AG04449 (cell line): Measurements from ENCODE around the gene ZFHX2.
"Not testable (repeated sequence)": the region's sequence is repeated elsewhere in the genome, so short reads cannot be mapped to it uniquely, and the experiment has no call there.

Source experiments
- CTCF ChIA-PET: fragments of 350-600 bp; formaldehyde crosslinking; extraction: SDS; loops from one replicate; lab custom pipeline; 2021; ENCODE audit warnings: antibody characterized with exemption; lab: Yijun Ruan, JAX
- POLR2A ChIA-PET: fragments of 400-600, 350-600 bp; formaldehyde crosslinking; extraction: SDS; loops from one replicate; lab custom pipeline; 2020; ENCODE audit warnings: antibody characterized with exemption, inconsistent platforms; lab: Yijun Ruan, JAX
- DNase-seq: peaks from one replicate; pipeline ENCODE4 v3.0.0-alpha.2; 2010; ENCODE audit warnings: low read depth, low spot score
- H3K4me3 ChIP-seq: 2 replicates; pipeline ENCODE4 v1.5.1; 2011; ENCODE audit warnings: low read depth, mild to moderate bottlenecking, control low read depth, low read length
- TF ChIP-seq, protein P1 (sequence below): IDR thresholded peaks from one replicate; pipeline ENCODE4 v1.5.1; 2011; ENCODE audit warnings: mild to moderate bottlenecking, moderate library complexity, low read length, control low read depth, inconsistent platforms; ENCODE audit not compliant: insufficient read depth; ENCODE audit errors: missing control alignments

The ZFHX2 gene

GRCh38 chr14:23540141-23540469 lies 11.5 kb downstream of the ZFHX2 start:
- POLR2A ChIA-PET, result no interaction called here
- no peak for DNase-seq
- no peak overlapping the region for H3K4me3 ChIP-seq
- CTCF ChIA-PET, result interaction anchor here (0.9 to 7.3 kb wide), 9 partner anchors 10 to 63 kb away, joined by 4 to 72 read pairs (median 14); partner anchors contain the start of genes AP1G2, THTPA and ZFHX2
- TF ChIP-seq, protein P1, sequence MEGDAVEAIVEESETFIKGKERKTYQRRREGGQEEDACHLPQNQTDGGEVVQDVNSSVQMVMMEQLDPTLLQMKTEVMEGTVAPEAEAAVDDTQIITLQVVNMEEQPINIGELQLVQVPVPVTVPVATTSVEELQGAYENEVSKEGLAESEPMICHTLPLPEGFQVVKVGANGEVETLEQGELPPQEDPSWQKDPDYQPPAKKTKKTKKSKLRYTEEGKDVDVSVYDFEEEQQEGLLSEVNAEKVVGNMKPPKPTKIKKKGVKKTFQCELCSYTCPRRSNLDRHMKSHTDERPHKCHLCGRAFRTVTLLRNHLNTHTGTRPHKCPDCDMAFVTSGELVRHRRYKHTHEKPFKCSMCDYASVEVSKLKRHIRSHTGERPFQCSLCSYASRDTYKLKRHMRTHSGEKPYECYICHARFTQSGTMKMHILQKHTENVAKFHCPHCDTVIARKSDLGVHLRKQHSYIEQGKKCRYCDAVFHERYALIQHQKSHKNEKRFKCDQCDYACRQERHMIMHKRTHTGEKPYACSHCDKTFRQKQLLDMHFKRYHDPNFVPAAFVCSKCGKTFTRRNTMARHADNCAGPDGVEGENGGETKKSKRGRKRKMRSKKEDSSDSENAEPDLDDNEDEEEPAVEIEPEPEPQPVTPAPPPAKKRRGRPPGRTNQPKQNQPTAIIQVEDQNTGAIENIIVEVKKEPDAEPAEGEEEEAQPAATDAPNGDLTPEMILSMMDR, result no peak

DNA sequence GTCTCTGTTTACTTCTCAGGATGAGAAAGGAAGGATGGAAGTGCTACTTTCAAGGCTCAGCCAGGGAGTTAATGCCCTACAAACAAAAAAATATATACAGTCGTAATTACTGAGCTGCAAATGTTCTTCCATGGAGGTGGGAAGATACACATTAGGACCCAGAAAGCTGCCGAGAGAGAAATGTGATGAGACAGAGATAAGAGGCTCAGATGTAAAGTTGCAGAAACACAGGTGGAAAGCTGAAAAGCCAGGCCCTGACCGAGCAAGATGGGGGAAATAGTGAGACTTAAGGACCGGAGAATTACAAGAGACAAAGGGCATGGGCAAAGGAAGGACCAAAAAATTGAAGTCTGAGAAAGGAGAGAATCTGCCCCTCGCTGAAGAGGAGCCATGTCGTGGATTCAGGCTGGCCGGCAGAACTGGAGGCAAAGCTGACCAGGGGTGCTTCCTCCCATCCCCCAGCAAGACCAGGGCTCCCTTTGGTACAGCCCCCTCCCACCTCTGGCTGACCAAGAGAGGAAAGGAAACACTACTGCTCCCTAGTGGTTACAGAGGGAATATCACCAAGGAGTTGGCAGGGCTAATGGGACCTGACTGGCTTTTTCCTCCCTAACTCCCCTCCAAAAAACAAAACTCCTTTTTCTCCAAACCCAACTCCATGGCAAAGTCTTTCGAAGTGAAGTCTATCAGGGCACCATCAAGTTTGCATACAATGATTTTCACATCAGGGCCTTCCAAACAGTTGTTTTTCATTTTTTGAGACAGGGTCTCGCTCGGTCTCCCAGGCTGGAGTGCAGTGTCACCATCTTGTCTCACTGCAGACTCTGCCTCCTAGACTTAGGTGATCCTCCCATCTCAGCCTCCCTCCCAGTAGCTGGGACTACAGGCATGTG lies 12.1 kb downstream of the ZFHX2 start:
- no peak overlapping the region for H3K4me3 ChIP-seq
- ChIA-PET POLR2A (interaction anchor here (1.0 to 1.1 kb wide), 2 partner anchors 16 to 155 kb away, joined by 3 read pairs; no protein-coding TSS in a partner anchor), CTCF (interaction anchor here (0.8 to 7.3 kb wide), 11 partner anchors 10 to 62 kb away, joined by 3 to 72 read pairs (median 11); partner anchors contain the start of genes AP1G2, THTPA and ZFHX2)
- no peak for DNase-seq
- TF ChIP-seq, protein P1, result peak; percentile 64

DNA sequence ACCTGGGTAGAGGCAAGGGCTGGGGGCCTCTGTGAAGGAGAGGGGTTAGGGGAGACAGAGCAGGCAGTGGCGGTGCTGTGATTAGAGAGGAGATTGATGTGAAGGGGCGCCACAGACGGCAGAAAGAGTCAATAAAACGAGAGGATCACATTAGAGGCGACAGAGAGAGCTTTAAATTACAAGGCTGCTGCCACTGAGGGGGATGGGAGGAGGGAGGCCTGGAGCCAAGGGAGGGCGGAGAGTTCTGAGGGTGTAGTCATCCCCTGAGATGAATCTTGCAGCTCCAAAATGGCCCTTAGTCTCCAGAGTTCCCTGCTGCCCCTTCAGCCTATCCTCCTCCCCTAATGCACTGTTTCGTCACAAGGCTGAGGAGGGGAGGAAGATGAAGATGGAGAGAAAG lies 12.8 kb downstream of the ZFHX2 start:
- TF ChIP-seq, protein P1, result no peak
- DNase-seq, result no peak
- ChIA-PET CTCF (interaction anchor here (0.8 to 7.3 kb wide), 11 partner anchors 9 to 68 kb away, joined by 3 to 72 read pairs (median 11); partner anchors contain the start of genes AP1G2, THTPA and ZFHX2), POLR2A (interaction anchor here (1.0 to 1.1 kb wide), 2 partner anchors 17 to 156 kb away, joined by 3 read pairs; no protein-coding TSS in a partner anchor)
- no peak overlapping the region for H3K4me3 ChIP-seq

GRCh38 chr14:23538050-23538718 lies 13.4 kb downstream of the ZFHX2 start:
- ChIA-PET CTCF (interaction anchor here (0.8 to 7.3 kb wide), 10 partner anchors 9 to 209 kb away, joined by 3 to 72 read pairs (median 12); partner anchors contain the start of genes AP1G2, THTPA and ZFHX2), POLR2A (interaction anchor here (1.0 kb wide), 1 partner anchor 156 kb away, joined by 3 read pairs; no protein-coding TSS in a partner anchor)
- H3K4me3 ChIP-seq, result no peak overlapping the region
- no peak for DNase-seq
- TF ChIP-seq, protein P1, result no peak

- no peak for DNase-seq
- POLR2A ChIA-PET, result no interaction called here
- CTCF ChIA-PET, result interaction anchor here (0.7 to 7.3 kb wide), 7 partner anchors 8 to 208 kb away, joined by 3 to 72 read pairs (median 14); no protein-coding TSS in a partner anchor
- TF ChIP-seq, protein P1, result no peak
- no peak overlapping the region for H3K4me3 ChIP-seq
These were observed 14.1 kb downstream of the ZFHX2 start for GRCh38 chr14:23537351-23538049.

DNA sequence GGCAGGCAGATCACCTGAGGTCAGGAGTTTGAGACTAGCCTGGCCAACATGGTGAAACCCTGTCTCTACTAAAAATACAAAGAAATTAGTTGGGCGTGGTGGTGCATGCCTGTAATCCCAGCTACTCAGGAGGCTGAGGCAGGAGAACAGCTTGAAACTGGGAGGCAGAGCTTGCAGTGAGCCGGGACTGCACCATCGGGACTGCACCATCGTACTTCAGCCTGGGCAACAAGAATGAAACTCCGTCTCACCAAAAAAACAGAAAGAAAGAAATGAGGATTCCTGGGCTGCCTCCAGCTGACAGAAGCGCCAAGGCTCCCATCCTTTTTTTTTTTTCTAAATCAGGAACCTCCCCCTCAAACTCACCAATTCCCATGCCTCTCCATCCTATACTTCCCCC lies 14.7 kb downstream of the ZFHX2 start:
- CTCF ChIA-PET, result interaction anchor here (0.7 to 7.3 kb wide), 3 partner anchors 22 to 59 kb away, joined by 3 to 72 read pairs (median 49); no protein-coding TSS in a partner anchor
- H3K4me3 ChIP-seq, DNase-seq, POLR2A ChIA-PET: not testable (repeated sequence)
